Pancreas (tissue), 10 donors: ENCODE results near the gene CTXND2. TPM values are rescaled to one million over a fixed set of nuclear protein-coding genes. Genes with fewer than 3 reads are reported as not detected.
"Not testable (repeated sequence)": the region's sequence is repeated elsewhere in the genome, so short reads cannot be mapped to it uniquely, and the experiment has no call there.

ENCODE experiments used
- ATAC-seq, 4 donors: fragments of 200-7000 bp; cut with Tn5 transposase; one replicate each; pipeline versions ENCODE4 v1.8.0 to v1.9.1; 2020; ENCODE audit warnings: mild to moderate bottlenecking in 4 of 4, moderate library complexity in 4 of 4
- DNase-seq, 6 donors: peaks; one replicate each; pipeline ENCODE4 v3.0.0-alpha.2; 2020
- FAIRE-seq: peaks from 2 replicates; lab custom pipeline; 2012; peaks lifted over from hg19 to GRCh38; lab: Jason Lieb, UNC
- H3K27ac ChIP-seq, 4 donors: fragments of 200-600 bp; sonication (generic); 1 replicate in 3 of 4; 2 replicates in 1 of 4; pipeline versions ENCODE4 v1.5.0 to v1.8.0; 2020
- H3K27me3 ChIP-seq, 4 donors: fragments of 200-600 bp; one replicate each; pipeline ENCODE4 v1.8.0; 2021
- H3K36me3 ChIP-seq, 3 donors: fragments of 200-600 bp; sonication (generic) in 1 of 3; one replicate each; pipeline versions ENCODE4 v1.5.0 to v1.8.0; 2020 to 2021
- H3K4me1 ChIP-seq, 3 donors: fragments of 200-600 bp; one replicate each; pipeline ENCODE4 v1.8.0; 2021
- H3K4me3 ChIP-seq, 4 donors: fragments of 200-600 bp; sonication (generic) in 2 of 4; one replicate each; pipeline versions ENCODE4 v1.5.0 to v1.8.0; 2020 to 2021
- H3K9me3 ChIP-seq, 4 donors: fragments of 200-600 bp; one replicate each; pipeline ENCODE4 v1.8.0; 2021
- CTCF ChIP-seq, 4 donors: fragments of 200-600 bp; sonication (generic) in 3 of 4; IDR thresholded peaks; one replicate each; pipeline versions ENCODE4 v1.5.0 to v1.8.0; 2021; ENCODE audit warnings: antibody characterized with exemption in 4 of 4
- WGBS, 2 donors: extraction: QIAGEN DNeasy Blood & Tissue Kit; methylation state at CpG; one replicate each; pipeline ENCODE4 v1.1.7; 2013; 5-methylcytosine and 5-hydroxymethylcytosine counted together
- intact Hi-C, 3 donors: fragments of 100-400 bp; cut with DNase I; formaldehyde crosslinking; loops; one replicate each; pipeline versions ENCODE4 v1.11.1 to v1.14.2; 2022
- polyA plus RNA-seq, 2 donors: library from polyadenylated mRNA; stranded (reverse); fragments of 200-250 nt; gene quantifications; one replicate each; pipeline ENCODE4 v1.2.3, GENCODE V29; 2013
- total RNA-seq, 6 donors: library from RNA; stranded (reverse); fragmentation: NEBNext Ultra II Directional in 4 of 6; extraction: Animal tissue kit (Norgen Biotek cat#: 25700) in 4 of 6; gene quantifications; one replicate each; pipeline versions ENCODE4 v1.2.1 to v1.2.4, GENCODE V29; 2021 to 2023
- donor health status: healthy with polysubstance abuse.
- donor health status: DM: no; HTN: no; CAD: no; lungs with moderate emphysema.
- donor health status: DM: no; HTN: no; CAD: no.
- donor health status: control.
- donor health status: control.
- donor health status: Bipolar disorder and iron deficiency.
- donor health status: DM: yes; HTN: yes; CAD: no.
- donor health status: DM: no; HTN: no; CAD: no.
- donor health status: DM: no; HTN: no; CAD: no.
- donor health status: DM: yes; HTN: yes; CAD: no.

CTXND2 gene
- total RNA-seq (not detected), polyA plus RNA-seq (not detected)

DNA sequence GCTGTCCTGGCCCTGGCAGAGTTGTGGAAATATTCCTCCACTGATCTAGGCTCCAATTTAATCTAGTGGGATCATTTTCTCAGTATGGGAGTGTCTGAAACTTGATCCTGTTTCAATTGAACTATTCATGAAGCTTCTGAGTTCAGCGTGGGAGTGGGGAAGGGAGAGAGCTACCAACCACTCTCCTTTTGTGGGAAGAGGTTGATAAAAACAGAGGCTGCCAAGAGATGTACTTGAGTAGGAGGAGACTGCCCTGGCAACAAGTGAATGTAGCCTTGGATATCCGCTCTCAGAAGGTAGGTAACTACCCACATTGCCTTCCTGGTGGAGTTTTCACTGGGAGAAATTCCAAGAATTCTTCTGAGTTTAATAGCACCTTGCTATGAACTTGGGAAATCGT, at the start of gene CTXND2:
Gene CTXND2, plus strand, starts transcription at position 119 of the 400 bp plus-strand sequence. CDS start 25,179 bp downstream, outside the sequence.
- 28 to 35% methylated on average over 3 of the region's 3 CpGs for WGBS, 2 donors
- no peaks in the 10 kb centered on the region for H3K4me1 ChIP-seq
- DNase-seq (no peak), ATAC-seq (no peak), FAIRE-seq (no peak)
- no peak within 1 kb of the TSS for H3K4me3 ChIP-seq
- TF ChIP-seq CTCF (IDR thresholded peaks at IDR 0.05): no peak
- H3K9me3 ChIP-seq: no peaks in the 10 kb centered on the region
- H3K36me3 ChIP-seq: no peaks in the 10 kb centered on the region
- no peaks in the 10 kb centered on the region for H3K27me3 ChIP-seq
- intact Hi-C loops: no loop called here
- no peak within 1 kb of the TSS for H3K27ac ChIP-seq

DNA sequence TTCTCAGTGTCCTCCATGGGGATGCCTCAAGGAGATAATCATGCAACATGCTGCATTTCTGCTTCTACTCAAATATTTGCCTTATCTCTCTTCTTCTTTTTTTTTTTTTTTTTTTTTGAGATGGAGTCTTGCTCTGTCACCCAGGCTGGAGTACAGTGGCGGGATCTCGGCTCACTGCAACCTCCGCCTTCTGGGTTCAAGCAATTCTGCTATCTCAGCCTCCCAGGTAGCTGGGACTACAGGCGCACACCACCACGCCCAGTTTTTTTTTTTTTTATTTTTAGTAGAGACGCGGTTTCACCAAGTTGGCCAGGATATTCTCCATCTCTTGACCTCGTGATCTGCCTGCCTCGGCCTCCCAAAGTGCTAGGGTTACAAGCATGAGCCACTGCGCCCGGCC, 46.1 kb upstream of the CTXND2 start:
- DNase-seq, H3K27ac ChIP-seq, intact Hi-C loops, ATAC-seq, H3K4me3 ChIP-seq, H3K9me3 ChIP-seq, FAIRE-seq, H3K36me3 ChIP-seq, H3K27me3 ChIP-seq: not testable (repeated sequence)
- WGBS, 2 donors: 93 to 96% methylated on average over 11 of the region's 11 CpGs
- H3K4me1 ChIP-seq: peaks cover 10 to 27% (median 26%) of the 10 kb centered on the region in 3 donors

DNA sequence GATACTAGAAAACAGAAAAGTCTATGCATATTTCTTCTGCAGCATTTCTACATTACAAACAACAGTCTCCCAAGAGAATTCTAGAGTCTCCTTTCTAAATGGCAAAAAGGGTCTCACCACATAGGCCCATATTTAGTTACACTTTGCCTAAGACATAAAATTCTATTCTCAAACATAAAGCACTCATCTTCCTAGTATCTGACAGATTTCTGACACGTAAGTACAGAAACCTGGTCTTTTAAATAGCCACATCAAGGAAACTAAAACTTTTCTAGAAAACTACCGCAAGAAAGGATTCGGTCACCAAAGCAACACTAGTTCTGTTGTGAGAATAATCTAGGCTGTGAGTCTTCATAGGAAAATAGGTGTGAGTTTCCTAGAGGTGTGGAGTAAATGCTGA, 45.3 kb upstream of the CTXND2 start:
- H3K27ac ChIP-seq: no peak overlapping the region
- intact Hi-C loops: no loop called here
- H3K4me1 ChIP-seq: peaks cover 10 to 20% (median 19%) of the 10 kb centered on the region in 3 donors
- 67 to 86% methylated on average over 3 of the region's 3 CpGs for WGBS, 2 donors
- FAIRE-seq (no peak), ATAC-seq (no peak), DNase-seq (no peak)
- no peak for TF ChIP-seq CTCF (IDR thresholded peaks at IDR 0.05)
- H3K4me3 ChIP-seq: no peak overlapping the region
- H3K9me3 ChIP-seq: no peaks in the 10 kb centered on the region
- H3K27me3 ChIP-seq: no peaks in the 10 kb centered on the region
- H3K36me3 ChIP-seq: peaks cover 0 to 9% (median 0%) of the 10 kb centered on the region in 3 donors

DNA sequence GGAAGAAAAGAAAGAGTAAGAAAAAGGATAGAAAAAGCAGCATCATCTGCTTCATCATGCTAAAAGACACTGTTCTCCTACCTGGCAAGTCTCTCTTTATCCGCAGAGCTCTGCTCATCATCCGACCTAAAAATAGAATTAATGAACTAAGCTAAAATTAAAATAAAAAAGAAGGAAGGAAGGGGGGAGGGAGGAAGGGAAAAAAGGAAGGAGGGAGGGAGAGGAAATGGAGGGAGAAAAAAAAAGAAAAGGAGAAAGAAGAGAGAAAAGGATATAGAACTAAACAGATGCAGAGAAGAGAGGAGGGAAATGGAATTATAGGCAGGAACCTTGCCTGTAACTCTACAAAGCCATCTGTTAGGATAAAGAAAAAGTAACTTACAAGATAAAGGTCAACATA, 44.6 kb upstream of the CTXND2 start:
- no peak for DNase-seq
- Histone ChIP-seq H3K9me3 (no peaks in the 10 kb centered on the region), H3K27ac (no peak overlapping the region), H3K4me1 (peaks cover 10 to 20% (median 16%) of the 10 kb centered on the region in 3 donors), H3K36me3 (peaks cover 0 to 9% (median 0%) of the 10 kb centered on the region in 3 donors), H3K4me3 (no peak overlapping the region), H3K27me3 (no peaks in the 10 kb centered on the region)
- intact Hi-C loops: no loop called here
- TF ChIP-seq CTCF (IDR thresholded peaks at IDR 0.05): no peak
- 62 to 71% methylated on average over 2 of the region's 2 CpGs for WGBS, 2 donors
- no peak for ATAC-seq
- no peak for FAIRE-seq

- ATAC-seq (peak in 1 of 4 donors; percentile 63), FAIRE-seq (no peak), DNase-seq (no peak)
- 11 to 13% methylated on average over 2 of the region's 2 CpGs for WGBS, 2 donors
- Histone ChIP-seq H3K27me3 (no peaks in the 10 kb centered on the region), H3K9me3 (no peaks in the 10 kb centered on the region), H3K36me3 (peaks cover 0 to 9% (median 0%) of the 10 kb centered on the region in 3 donors), H3K4me3 (no peak overlapping the region), H3K4me1 (peaks cover 10 to 20% (median 16%) of the 10 kb centered on the region in 3 donors), H3K27ac (no peak overlapping the region)
- intact Hi-C loops: no loop called here
- no peak for TF ChIP-seq CTCF (IDR thresholded peaks at IDR 0.05)
These were observed 44.0 kb upstream of the CTXND2 start for GRCh38 chr1:150842964-150843363.
